ENCODE data around the gene GUCA1C. TPM values are rescaled to one million over a fixed set of nuclear protein-coding genes. Genes with fewer than 3 reads are reported as not detected.

GUCA1C gene, protein sequence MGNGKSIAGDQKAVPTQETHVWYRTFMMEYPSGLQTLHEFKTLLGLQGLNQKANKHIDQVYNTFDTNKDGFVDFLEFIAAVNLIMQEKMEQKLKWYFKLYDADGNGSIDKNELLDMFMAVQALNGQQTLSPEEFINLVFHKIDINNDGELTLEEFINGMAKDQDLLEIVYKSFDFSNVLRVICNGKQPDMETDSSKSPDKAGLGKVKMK
- total RNA-seq = not detected in 2 replicates

DNA sequence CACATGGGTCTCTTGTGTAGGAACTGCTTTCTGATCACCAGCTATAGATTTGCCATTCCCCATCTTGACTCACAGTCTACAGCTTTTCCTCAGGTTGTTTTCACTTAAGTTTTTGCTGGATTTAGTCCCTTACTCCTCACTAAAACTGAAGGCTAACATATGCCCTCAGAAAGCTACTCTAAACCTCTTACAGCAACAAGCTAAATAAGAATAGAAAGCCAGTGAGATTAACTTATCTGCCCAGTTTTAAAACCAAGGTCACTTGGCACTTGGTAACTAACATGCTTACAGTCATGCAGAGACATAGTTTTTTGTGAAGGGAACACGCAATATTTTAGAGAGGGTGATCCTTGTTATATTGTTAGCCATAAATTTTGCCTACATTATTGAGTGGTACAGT, at the start of gene GUCA1C:
TSS of gene GUCA1C (minus strand) at position 180 of the 400 bp plus-strand sequence. CDS start at position 63, 117 bp downstream.
- Mint-ChIP-seq H3K36me3 (ENCODE audit: low read depth) (no peaks in the 10 kb centered on the region), H3K4me1 (no peaks in the 10 kb centered on the region), H3K27ac (no peak within 1 kb of the TSS), H3K9me3 (no peaks in the 10 kb centered on the region), H3K27me3 (peaks cover 14% of the 10 kb centered on the region), H3K4me3 (no peak within 1 kb of the TSS)
- no peak for DNase-seq
- intact Hi-C loops (cut with micrococcal nuclease) = no loop called here

DNA sequence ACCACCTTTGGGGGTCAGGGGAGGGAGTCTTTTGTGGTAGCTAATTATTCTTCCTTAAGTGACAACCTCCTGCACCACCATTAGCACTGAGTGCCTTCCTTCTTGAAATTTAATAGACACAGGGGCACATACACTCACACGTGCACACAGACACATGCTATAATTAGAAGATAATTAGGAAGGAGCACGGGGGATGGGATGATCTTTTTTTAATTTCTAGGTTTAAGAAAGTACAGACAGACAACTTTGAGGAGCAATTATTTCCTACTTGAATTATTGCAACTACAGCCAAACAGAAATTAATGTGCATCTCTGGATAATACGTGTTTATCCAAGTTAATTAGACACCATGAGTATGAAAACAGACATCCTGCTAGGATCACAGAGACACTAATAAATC, 44.8 kb upstream of the GUCA1C start:
- Mint-ChIP-seq H3K36me3 (ENCODE audit: low read depth) (no peaks in the 10 kb centered on the region), H3K4me1 (no peaks in the 10 kb centered on the region), H3K9me3 (no peaks in the 10 kb centered on the region), H3K27me3 (no peaks in the 10 kb centered on the region), H3K4me3 (no peak overlapping the region), H3K27ac (no peak overlapping the region)
- no peak for DNase-seq
- intact Hi-C loops (cut with micrococcal nuclease) = no loop called here

DNA sequence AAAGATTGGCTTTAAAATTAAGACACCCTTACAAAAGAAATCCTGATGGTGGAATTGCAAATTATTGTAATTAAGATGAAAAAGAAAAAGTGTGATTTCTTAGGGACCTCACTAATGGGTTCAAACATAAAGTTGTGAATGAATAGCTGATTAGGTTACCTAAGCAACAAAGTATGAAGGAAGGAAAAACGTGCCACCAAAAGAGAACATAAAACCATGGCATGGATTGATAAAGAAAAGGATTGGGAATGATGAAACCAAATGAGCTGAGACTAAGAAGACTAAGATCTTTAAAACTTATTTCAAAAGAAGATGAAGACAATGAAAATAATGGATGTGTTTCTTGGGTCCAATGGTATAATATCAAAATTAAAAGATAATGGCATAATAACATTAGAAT, 32.2 kb upstream of the GUCA1C start:
- H3K27ac Mint-ChIP-seq = no peak overlapping the region

DNA sequence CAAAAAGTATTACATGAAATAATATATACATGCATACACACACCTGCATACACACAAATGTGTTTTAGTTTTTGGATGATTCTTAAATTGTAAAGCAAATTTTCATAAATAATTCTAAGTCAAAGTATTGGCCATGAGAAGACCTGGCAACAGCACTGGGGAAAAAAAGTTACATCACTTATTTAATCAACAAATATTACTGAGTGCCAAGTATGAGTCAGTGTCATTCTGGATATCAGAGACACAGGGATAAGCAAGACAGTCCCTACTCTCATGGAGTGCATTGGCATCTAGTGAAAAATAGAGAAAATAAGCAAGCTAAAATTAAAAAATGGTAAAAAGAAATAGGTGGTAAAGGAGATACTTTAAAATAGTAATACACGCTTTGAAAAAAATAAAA, 29.4 kb upstream of the GUCA1C start:
- Mint-ChIP-seq H3K9me3 (no peaks in the 10 kb centered on the region), H3K4me3 (no peak overlapping the region), H3K4me1 (no peaks in the 10 kb centered on the region), H3K27ac (no peak overlapping the region), H3K27me3 (peaks cover 23% of the 10 kb centered on the region), H3K36me3 (ENCODE audit: low read depth) (no peaks in the 10 kb centered on the region)
- intact Hi-C loops (cut with micrococcal nuclease) = no loop called here
- no peak for DNase-seq

More for the DNA sequence above, 32.2 kb upstream of the GUCA1C start:
- intact Hi-C loops (cut with micrococcal nuclease) = no loop called here
- DNase-seq = no peak
- Mint-ChIP-seq H3K4me1 (no peaks in the 10 kb centered on the region), H3K9me3 (no peaks in the 10 kb centered on the region), H3K27me3 (peaks cover 21% of the 10 kb centered on the region), H3K36me3 (ENCODE audit: low read depth) (no peaks in the 10 kb centered on the region), H3K4me3 (no peak overlapping the region)

DNA sequence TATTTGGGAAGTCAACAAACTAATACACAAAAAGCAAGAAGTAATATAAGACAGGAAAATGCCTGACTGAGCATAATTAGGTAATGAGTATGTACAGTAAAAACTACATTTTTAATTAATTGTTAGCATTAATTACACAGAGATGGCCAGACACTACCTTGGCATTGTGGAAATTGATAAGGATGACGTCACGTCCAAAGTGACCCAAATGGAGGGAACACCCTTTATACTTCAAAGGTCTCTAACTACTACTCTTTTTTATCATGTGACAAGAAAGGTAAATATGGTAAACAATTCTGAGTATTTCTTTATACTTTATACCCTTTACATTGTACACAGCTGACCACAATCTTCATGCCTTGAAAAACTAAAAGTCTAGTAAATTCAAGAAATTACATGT, 22.4 kb upstream of the GUCA1C start:
- no peak overlapping the region for H3K4me3 Mint-ChIP-seq
- H3K36me3 Mint-ChIP-seq (ENCODE audit: low read depth) = no peaks in the 10 kb centered on the region
- H3K27me3 Mint-ChIP-seq = peaks cover 14% of the 10 kb centered on the region
- no peak for DNase-seq
- H3K27ac Mint-ChIP-seq = no peak overlapping the region
- intact Hi-C loops (cut with micrococcal nuclease) = no loop called here
- peaks cover 3% of the 10 kb centered on the region for H3K4me1 Mint-ChIP-seq
- H3K9me3 Mint-ChIP-seq = no peaks in the 10 kb centered on the region

DNA sequence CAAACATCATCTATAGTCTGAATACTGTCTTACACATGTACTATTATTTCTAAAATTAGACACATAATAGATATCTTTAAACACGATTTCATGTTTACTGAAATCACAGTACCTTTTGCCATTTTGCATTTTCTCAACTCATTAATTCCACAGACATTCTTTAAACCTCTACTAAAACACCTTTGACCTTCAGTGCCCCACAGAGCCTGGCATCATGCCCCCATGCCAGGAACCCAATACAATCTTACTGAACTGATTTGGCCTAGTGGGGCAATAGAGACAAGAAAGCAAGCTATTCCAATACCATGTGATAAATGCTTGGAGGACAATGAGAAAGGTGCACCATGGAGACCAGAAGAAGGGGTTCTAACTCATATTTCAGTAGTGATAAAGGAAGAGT, 19.3 kb upstream of the GUCA1C start:
- no peaks in the 10 kb centered on the region for H3K36me3 Mint-ChIP-seq (ENCODE audit: low read depth)
- H3K27me3 Mint-ChIP-seq = peaks cover 13% of the 10 kb centered on the region

DNA sequence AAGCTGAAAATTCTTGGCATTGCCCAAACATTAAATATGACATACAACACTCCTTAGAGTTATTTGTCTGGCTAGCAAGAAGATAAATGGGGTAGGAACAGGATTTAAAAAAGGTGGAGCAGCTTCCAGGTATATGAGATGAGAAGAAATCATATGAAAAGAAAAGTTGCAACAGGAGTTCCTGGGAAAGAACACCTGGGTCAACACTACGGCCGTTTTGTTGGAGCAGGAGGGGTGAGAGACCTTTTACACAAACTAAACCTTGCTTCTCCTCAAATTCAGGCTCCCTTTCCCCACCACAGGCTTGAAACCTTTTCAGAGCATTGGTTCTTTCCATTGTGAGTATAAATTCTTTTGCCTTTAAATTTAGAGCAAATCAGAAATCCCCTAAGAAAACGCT, 18.8 kb upstream of the GUCA1C start:
- Mint-ChIP-seq H3K27me3 (peaks cover 13% of the 10 kb centered on the region), H3K9me3 (no peaks in the 10 kb centered on the region), H3K27ac (no peak overlapping the region), H3K4me3 (no peak overlapping the region), H3K36me3 (ENCODE audit: low read depth) (no peaks in the 10 kb centered on the region), H3K4me1 (peaks cover 3% of the 10 kb centered on the region)
- intact Hi-C loops (cut with micrococcal nuclease) = no loop called here
- no peak for DNase-seq

More for the DNA sequence above, 19.3 kb upstream of the GUCA1C start:
- H3K4me1 Mint-ChIP-seq = peaks cover 3% of the 10 kb centered on the region
- no peaks in the 10 kb centered on the region for H3K9me3 Mint-ChIP-seq
- H3K27ac Mint-ChIP-seq = no peak overlapping the region
- no peak for DNase-seq
- H3K4me3 Mint-ChIP-seq = no peak overlapping the region
- intact Hi-C loops (cut with micrococcal nuclease) = no loop called here

DNA sequence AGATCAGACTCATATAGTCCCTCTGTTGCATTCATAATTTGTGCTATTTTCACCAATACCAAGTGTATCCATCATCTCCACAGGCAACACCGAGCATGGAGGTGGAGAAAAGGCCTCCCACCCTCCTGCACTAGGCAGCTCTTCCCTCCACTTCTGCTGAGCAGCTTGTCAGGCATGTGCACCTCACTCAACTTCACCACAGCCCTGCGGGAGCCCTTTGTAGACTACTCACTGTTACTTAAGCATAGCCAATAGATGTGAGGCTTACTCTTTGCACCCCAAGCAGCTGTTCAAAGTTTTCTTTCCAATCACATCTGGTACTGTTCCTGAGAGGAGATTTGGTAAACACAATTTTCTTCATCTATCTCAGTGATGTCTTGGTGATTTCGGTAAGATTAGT, 16.9 kb upstream of the GUCA1C start:
- no peaks in the 10 kb centered on the region for H3K9me3 Mint-ChIP-seq
- no peak overlapping the region for H3K4me3 Mint-ChIP-seq
- no peak overlapping the region for H3K27ac Mint-ChIP-seq
- peaks cover 13% of the 10 kb centered on the region for H3K27me3 Mint-ChIP-seq
- intact Hi-C loops (cut with micrococcal nuclease) = no loop called here
- peaks cover 5% of the 10 kb centered on the region for H3K4me1 Mint-ChIP-seq
- no peaks in the 10 kb centered on the region for H3K36me3 Mint-ChIP-seq (ENCODE audit: low read depth)
- DNase-seq = no peak

DNA sequence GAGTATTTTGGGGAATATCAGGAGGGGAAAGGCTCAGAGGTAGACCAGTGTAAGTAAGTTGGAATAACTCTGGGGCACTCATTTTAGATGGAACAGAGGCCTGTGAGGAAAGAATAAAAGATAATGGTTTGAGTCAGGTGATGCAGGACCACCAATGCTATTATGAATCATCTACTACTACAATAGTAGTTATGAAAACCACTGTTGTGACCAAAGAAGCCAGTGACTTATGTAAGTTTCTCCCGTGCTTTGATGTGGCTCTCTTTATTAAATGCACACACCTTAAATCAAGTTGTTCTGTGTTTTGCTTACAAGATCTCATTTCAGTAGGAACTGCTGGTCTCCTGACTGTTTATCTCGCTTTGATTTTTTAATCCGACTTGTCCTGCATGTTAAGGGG, 13.1 kb upstream of the GUCA1C start:
- intact Hi-C loops (cut with micrococcal nuclease) = no loop called here
- Mint-ChIP-seq H3K36me3 (ENCODE audit: low read depth) (no peaks in the 10 kb centered on the region), H3K4me1 (peaks cover 5% of the 10 kb centered on the region), H3K4me3 (no peak overlapping the region), H3K27me3 (peaks cover 5% of the 10 kb centered on the region), H3K9me3 (no peaks in the 10 kb centered on the region), H3K27ac (no peak overlapping the region)
- DNase-seq = no peak

DNA sequence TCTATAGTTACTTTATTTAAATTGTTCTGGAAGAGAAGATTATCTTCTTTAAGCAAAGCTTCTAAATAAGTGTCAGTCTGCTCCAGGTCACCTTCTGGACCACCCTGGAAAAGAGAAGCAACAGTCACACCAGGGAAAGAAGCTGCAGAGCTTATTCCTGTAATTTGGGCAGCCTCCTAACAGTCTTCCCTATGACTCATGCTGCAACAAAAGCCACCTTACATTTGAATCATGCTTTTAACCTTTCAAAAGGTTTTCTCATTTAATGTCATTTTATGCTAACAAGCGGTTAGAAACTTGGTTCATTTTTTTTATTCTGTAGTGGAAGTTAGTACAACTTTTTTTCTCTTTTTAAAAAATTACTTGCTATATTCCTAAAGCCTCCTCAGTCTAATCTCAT, 5.3 kb upstream of the GUCA1C start:
- Mint-ChIP-seq H3K36me3 (ENCODE audit: low read depth) (no peaks in the 10 kb centered on the region), H3K27me3 (peaks cover 5% of the 10 kb centered on the region), H3K27ac (no peak overlapping the region), H3K4me1 (peaks cover 3% of the 10 kb centered on the region), H3K4me3 (no peak overlapping the region), H3K9me3 (peaks cover 5% of the 10 kb centered on the region)
- intact Hi-C loops (cut with micrococcal nuclease) = no loop called here
- no peak for DNase-seq

DNA sequence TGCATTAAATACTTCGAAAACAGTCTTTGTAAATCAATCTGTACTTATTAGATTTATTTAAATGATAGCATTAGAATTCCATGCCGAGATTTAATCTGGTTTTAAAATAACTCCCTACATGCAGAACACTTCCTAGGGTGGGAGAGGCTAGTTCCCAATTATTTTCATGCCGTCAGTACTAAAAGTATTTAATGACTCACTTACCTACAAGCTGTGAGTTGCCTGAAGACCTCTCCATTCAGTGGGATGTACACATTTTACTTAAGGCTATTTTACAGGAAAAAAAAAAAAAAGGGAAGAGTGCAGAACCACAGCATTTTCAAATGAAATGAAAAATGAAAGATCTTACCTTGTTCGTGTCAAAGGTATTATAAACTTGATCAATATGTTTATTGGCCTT, 469 bp downstream of the GUCA1C start:
- no peaks in the 10 kb centered on the region for H3K9me3 Mint-ChIP-seq
- intact Hi-C loops (cut with micrococcal nuclease) = no loop called here
- no peaks in the 10 kb centered on the region for H3K36me3 Mint-ChIP-seq (ENCODE audit: low read depth)
- peaks cover 14% of the 10 kb centered on the region for H3K27me3 Mint-ChIP-seq
- H3K4me3 Mint-ChIP-seq = no peak overlapping the region
- no peaks in the 10 kb centered on the region for H3K4me1 Mint-ChIP-seq
- no peak overlapping the region for H3K27ac Mint-ChIP-seq
- no peak for DNase-seq

DNA sequence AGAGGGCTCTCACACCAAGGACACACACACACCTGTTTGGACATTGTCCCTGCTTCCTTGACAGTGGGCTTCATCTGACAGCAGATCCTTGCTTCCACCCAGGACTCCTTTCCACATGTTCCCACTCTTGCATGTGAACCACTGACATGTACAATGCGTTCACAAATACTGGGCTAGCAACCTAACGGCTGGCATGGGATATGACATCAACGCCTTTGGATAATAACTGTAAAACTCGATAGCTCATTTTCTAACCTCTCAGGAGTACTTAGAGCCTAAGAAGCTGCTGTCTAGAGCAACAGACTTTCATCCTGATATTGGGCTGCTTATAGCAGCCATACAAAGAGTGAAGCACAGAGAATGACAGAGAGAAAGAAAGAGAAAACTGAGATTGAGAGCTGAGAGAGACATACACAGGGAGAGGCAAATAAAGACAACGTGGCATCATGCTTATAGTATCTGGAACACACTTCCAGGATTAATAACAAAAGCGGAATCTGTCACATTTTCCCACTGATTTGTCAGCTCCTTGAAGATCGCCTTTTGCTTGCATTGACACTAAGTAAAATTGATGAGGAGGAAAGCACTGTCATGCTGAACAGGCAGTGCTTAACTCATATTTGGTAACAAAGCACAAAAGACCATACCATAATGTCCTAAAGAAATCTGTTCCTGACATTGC, 1.7 kb downstream of the GUCA1C start:
- Mint-ChIP-seq H3K36me3 (ENCODE audit: low read depth) (no peaks in the 10 kb centered on the region), H3K4me1 (no peaks in the 10 kb centered on the region), H3K9me3 (no peaks in the 10 kb centered on the region), H3K4me3 (no peak overlapping the region), H3K27ac (no peak overlapping the region), H3K27me3 (peaks cover 17% of the 10 kb centered on the region)
- DNase-seq = no peak
- intact Hi-C loops (cut with micrococcal nuclease) = no loop called here

DNA sequence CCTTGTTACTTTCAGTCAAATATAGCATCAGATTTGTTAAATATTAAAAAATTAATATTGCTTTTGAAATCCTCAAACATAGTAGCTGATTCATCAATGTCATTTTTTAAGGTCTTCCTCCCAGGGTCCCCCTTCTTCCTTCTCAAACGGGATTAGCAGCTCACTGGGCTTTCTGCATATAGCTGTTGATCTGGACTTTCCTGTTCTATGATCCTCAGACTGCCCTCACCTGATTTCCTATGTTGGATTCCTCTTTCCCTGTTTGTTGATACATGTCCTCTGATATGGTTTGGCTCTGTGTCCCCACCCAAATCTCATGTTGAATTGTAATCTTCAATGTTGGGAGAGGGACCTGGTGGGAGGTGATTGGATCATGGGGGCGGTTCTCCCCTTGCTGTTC, 5.8 kb downstream of the GUCA1C start:
- Mint-ChIP-seq H3K4me1 (no peaks in the 10 kb centered on the region), H3K27ac (no peak overlapping the region), H3K27me3 (peaks cover 15% of the 10 kb centered on the region), H3K9me3 (no peaks in the 10 kb centered on the region), H3K4me3 (no peak overlapping the region), H3K36me3 (ENCODE audit: low read depth) (no peaks in the 10 kb centered on the region)
- DNase-seq = no peak
- intact Hi-C loops (cut with micrococcal nuclease) = no loop called here

DNA sequence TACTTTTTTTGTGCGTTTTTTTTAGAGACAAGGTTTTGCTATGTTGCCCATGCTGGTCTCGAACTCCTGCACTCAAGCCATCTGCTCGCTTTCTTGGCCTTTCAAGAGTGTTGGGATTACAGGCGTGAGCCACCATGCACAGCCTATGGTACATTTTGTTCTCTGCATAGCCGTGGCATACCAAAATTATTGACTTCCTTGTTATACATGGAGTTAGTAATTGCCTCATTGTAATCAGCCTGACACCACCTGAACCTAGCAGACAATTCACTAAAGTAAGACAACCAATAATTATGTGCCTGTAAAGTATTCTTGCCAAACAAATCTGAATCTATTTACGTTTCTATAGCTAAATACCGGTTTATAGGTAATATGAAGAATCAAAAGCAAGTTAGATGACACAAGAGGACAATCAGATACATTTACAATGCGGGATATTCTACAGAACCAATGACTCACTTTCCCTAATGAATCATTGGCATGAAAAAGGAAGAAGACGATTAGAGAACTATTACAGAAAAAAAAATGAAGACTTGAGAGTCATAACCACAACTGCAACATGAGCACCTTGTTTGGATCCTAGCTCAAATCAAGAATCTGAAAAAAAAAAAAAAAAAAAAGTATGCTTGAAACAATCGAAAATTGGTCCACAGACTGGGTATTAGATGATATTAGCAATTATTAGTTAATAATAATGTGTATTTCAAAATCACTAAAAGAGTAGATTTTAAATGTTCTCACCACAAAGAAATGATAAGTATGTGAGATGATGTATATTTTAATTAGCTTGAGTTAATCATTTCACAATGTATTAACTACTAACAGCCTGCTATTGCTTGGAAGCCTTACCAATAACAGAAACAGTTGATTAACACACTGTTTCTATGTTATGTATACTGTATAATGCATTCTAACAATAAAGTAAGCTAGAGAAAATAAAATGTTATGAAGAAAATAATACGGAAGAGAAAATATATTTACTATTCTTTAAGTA, 7.1 kb downstream of the GUCA1C start:
- Mint-ChIP-seq H3K4me3 (no peak overlapping the region), H3K9me3 (no peaks in the 10 kb centered on the region), H3K4me1 (no peaks in the 10 kb centered on the region), H3K36me3 (ENCODE audit: low read depth) (no peaks in the 10 kb centered on the region), H3K27me3 (peaks cover 13% of the 10 kb centered on the region), H3K27ac (no peak overlapping the region)
- no peak for DNase-seq
- intact Hi-C loops (cut with micrococcal nuclease) = no loop called here
